Measurements from ENCODE around the gene FHIT.

- TF ChIP-seq POLR2A (IDR thresholded peaks at IDR 0.05; ENCODE audit: low read length) (no peak), GATA1 (IDR thresholded peaks at IDR 0.05; ENCODE audit: low read depth, low read length) (no peak)
These were observed 1379.1 kb downstream of the FHIT start for GRCh38 chr3:59872128-59872527.

All from erythroblast (primary cell).